HG03139 (cell line): ENCODE results near the gene PLCH1.

Experiments
- ATAC-seq: cut with Tn5 transposase; IDR thresholded peaks from one replicate; pipeline ENCODE4 v1.9.1; 2021; ENCODE audit not compliant: unreplicated experiment

Gene PLCH1

DNA sequence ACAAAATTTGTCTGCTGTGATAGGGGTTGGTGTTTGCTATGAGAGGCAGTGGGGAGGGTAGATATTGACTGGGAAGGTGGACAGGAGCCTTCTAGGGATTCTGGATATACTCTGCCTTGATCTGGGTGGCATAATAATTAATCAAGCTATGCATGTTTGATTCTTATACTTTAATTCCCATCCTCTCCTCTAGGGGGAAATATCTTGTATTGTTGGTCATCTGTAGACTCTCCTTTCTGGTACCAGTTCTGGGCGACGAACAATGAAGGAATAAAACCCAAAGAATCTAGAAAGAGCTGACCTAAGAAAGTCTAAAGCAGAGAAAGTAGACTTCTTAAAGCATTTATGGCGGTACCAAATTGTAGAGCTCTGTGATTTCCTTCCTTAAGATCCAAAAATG is 253.2 kb downstream of the PLCH1 start:
- no peak for ATAC-seq

- no peak for ATAC-seq
These were observed 256.2 kb downstream of the PLCH1 start for GRCh38 chr3:155488671-155489070.

DNA sequence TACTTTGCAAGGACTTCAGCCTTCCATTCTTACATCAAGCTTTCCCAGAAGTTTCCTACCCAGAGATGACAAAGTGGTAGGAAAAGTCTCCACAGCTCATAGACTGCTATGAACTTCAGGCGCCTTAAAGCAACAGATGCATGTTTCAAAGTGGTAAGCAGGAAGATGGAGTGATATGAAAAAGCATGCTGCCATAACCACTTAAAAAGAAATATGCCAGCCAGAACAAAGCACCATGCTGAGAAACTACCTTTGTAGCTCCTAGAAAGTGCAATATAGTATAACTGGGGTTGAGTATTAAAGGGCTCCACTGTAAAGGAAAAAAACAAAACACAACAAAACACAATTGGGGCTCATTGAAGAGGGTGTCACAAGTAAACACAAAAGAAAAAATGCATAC is 259.0 kb downstream of the PLCH1 start:
- ATAC-seq, result no peak

DNA sequence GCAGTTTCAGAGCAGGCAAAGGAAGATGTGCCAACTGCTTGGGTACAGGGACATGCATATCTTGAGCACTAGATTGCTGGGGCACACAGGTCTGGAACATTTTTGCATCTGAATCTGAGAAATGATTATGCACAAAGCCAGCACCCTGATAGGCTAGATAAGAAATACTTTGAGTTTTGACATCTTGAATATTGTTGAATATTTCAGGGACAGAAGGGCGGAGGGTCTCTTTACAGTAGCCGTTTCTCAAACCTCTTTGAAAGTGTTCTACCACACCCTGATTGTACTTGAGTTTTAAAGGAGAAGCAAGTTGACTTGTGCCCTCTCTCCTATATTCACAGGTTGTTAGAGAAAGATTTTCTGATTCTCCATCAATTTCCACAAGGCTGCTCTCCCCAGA is 263.3 kb downstream of the PLCH1 start:
- ATAC-seq, result no peak

- ATAC-seq, result no peak
These were observed 263.8 kb downstream of the PLCH1 start for GRCh38 chr3:155481089-155481488.

GRCh38 chr3:155465664-155466063 is 279.2 kb downstream of the PLCH1 start:
- no peak for ATAC-seq

GRCh38 chr3:155462672-155463071 is 282.2 kb downstream of the PLCH1 start:
- ATAC-seq, result no peak

GRCh38 chr3:155457591-155457990 is 287.3 kb downstream of the PLCH1 start:
- ATAC-seq, result no peak

DNA sequence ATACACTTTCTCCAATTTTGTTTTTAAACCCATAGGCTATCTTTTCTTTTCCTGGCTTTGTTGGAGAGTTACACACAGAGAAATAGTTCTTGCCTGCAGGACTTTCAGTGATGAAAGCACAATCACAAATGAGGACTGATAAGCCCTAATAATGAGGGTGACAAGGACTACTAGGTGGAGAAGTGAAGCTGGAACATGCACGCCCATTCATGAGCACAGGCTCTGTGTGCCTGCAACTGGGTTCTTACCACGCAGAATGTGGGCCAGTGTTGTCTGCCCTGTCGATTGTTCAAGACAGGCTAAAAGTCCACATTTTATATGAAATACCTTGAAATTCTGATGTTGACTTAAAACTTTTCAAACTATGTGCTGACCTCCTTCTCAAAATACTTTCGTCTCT is 289.1 kb downstream of the PLCH1 start:
- ATAC-seq, result no peak

DNA sequence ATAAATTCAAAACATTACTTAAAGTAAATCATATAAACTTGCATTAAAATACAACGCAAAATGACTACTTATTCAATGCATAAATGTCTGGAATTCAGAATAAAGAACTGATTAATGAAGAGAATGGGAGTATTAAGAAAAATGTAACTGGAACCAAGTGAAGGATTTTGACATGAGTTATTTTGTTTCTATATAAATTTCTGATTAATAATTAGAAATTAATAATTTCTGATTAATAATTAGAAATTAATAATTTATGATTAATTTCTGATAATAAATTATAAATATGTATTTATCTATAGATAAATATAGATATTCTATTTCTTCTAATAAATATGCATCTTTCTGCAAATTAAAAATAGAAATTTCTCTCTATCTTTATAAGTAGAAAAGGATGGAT is 291.4 kb downstream of the PLCH1 start:
- ATAC-seq, result no peak

- ATAC-seq, result no peak
These were observed 295.1 kb downstream of the PLCH1 start for GRCh38 chr3:155449613-155450267.

GRCh38 chr3:155448531-155448930 is 296.3 kb downstream of the PLCH1 start:
- no peak for ATAC-seq

DNA sequence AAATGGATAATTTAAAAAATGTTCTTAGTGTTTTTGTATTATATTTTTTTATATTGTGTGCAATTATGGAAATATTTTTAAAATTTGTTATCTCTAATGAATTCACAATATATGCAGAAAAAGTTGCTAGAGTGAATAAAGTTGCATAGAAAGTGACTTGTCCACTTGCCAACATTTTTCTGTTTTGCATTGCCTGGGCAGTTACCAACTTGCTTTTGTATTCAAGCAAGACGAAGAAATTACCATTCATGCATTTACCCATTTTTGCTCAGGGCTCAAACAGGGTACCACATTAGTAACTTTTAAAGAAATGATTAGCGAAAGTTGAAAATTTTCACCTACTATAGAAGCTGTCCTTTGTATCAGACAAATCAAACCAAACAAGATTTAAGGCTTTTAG is 298.5 kb downstream of the PLCH1 start:
- no peak for ATAC-seq

DNA sequence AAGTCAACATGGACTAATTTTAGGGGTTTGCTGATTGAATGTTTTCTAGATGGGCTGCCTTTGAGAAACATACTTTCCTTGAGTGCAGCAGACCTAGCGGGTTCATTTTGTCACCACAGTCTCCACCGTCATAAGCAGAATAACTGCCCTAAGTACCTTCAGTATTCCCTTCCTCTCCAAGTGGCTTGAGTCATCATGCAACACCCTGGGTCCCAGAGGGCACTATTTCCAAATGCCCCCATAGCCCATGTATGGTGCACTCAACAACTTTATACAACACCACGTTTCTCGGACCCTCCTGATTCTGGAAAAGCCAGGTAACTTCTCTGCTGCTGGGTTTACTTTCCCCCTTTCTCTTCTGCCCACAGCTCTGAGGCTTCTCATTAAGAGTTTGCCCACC is 300.1 kb downstream of the PLCH1 start:
- ATAC-seq, result no peak

- ATAC-seq, result no peak
These were observed 301.1 kb downstream of the PLCH1 start for GRCh38 chr3:155443815-155444214.

GRCh38 chr3:155442072-155442471 is 302.8 kb downstream of the PLCH1 start:
- no peak for ATAC-seq

GRCh38 chr3:155441506-155441905 is 303.4 kb downstream of the PLCH1 start:
- ATAC-seq, result no peak

GRCh38 chr3:155441026-155441425 is 303.8 kb downstream of the PLCH1 start:
- no peak for ATAC-seq

GRCh38 chr3:155435821-155436220 is 309.1 kb downstream of the PLCH1 start:
- ATAC-seq, result no peak

DNA sequence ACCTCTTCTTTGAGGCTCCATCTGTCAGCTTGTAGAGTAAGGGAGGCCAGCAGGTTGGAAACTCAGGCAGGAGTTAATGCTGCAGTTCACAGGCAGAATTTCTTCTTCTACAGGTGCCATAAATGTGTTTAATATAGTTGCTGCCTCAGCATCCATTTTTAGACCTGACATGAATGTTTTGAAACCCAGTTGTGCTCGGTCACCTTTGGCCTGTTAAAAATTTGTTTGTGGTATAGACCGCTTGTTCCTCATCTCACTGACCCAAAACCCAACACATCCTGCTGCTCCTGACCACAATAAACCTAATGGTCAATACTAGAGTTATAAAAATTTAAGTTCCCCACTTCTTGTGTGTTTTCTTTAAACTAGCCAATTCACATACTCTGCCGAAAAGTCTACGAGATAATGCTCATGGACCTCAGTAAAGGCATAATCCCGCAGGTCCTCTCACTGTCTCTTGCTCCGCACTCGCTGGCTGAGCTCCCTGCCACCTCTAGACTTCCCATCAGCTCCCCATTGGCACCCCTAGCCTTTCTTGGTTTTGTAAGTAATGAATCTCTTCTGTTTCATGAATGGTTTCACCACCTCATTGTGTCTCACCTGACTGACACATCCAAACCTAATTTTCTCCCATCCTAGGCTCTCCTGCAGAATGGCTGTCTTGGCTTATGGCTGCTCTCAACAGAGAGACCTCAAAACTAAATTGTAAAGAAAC is 312.9 kb downstream of the PLCH1 start:
- no peak for ATAC-seq

DNA sequence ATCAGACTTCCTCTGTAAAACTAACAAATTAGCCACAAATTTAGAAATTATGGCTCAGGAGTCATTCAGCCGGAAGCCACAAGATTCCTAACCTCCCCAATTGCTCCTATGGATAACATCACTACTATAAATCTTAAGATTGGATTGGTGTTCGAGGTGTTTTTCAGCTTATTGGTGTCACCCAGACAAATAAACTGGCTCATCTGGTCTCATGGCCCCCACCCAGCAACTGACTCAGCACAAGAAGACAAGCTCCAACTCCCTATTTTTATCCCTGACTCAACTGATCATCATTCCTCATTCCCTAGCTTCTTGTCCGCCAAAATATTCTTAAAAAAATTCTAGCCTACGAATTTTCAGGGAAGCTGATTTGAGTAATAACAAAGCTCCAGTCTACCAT is 316.3 kb downstream of the PLCH1 start:
- ATAC-seq, result no peak

- no peak for ATAC-seq
These were observed 318.2 kb downstream of the PLCH1 start for GRCh38 chr3:155426524-155427230.
